Esophagus (tissue), 2 donors: ENCODE results near the gene CWC22. TPM values are rescaled to one million over a fixed set of nuclear protein-coding genes. Genes with fewer than 3 reads are reported as not detected.
"Not testable (repeated sequence)": the region's sequence is repeated elsewhere in the genome, so short reads cannot be mapped to it uniquely, and the experiment has no call there.

Experiments used
- H3K27ac ChIP-seq, 2 donors: one replicate each; pipeline ENCODE4 v1.5.1; 2013; ENCODE audit warnings: low read depth in 2 of 2, mild to moderate bottlenecking in 2 of 2, inconsistent platforms in 1 of 2, low read length in 1 of 2, moderate library complexity in 1 of 2
- H3K27me3 ChIP-seq, 2 donors: one replicate each; pipeline ENCODE4 v1.6.1; 2013; ENCODE audit warnings: low read length in 2 of 2, control low read depth in 1 of 2, mild to moderate bottlenecking in 1 of 2; ENCODE audit not compliant: insufficient read depth in 2 of 2, control insufficient read depth in 1 of 2
- H3K36me3 ChIP-seq, 2 donors: one replicate each; pipeline ENCODE4 v1.6.1; 2013; ENCODE audit warnings: low read length in 1 of 2; ENCODE audit not compliant: control insufficient read depth in 2 of 2, insufficient read depth in 2 of 2
- H3K4me1 ChIP-seq, 2 donors: one replicate each; pipeline ENCODE4 v1.6.1; 2013; ENCODE audit warnings: low read length in 1 of 2; ENCODE audit not compliant: control insufficient read depth in 2 of 2, insufficient read depth in 2 of 2
- H3K4me3 ChIP-seq, 2 donors: one replicate each; pipeline ENCODE4 v1.5.1; 2013; ENCODE audit warnings: low read length in 2 of 2, mild to moderate bottlenecking in 2 of 2, low read depth in 1 of 2, moderate library complexity in 1 of 2
- H3K9me3 ChIP-seq, 2 donors: one replicate each; pipeline ENCODE4 v1.6.1; 2013; ENCODE audit warnings: mild to moderate bottlenecking in 2 of 2, low read depth in 1 of 2, low read length in 1 of 2, moderate library complexity in 1 of 2; ENCODE audit not compliant: control insufficient read depth in 2 of 2, insufficient read depth in 1 of 2
- WGBS, 2 donors: extraction: QIAGEN DNeasy Blood & Tissue Kit; methylation state at CpG; one replicate each; pipeline ENCODE4 v1.1.7; 2013; 5-methylcytosine and 5-hydroxymethylcytosine counted together
- polyA plus RNA-seq, 2 donors: library from polyadenylated mRNA; stranded (reverse); fragments of 200-250 nt; gene quantifications; one replicate each; pipeline ENCODE4 v1.2.3, GENCODE V29; 2013
- donor health status: healthy with polysubstance abuse.
- donor health status: Bipolar disorder and iron deficiency.

Gene CWC22
- polyA plus RNA-seq, 2 donors = 7.5 to 10.4 TPM

DNA sequence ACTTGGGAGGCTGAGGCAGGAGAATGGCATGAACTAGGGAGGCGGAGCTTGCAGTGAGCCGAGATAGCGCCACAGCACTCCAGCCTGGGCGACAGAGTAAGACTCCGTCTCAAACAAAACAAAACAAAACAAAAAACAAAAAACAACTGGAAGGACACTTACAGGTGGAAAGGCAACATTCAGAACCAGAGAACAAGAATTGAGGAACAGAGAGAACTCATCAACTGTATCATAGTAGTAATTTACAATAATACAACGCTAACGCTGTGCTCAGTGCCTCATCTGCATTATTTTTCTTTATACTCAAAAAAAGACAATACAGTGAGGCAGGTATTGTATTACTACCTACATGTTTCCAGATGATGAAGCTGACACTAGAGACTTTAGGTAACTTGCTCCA is 1.6 kb downstream of the CWC22 start:
- H3K4me1 ChIP-seq, H3K36me3 ChIP-seq, H3K27ac ChIP-seq, H3K27me3 ChIP-seq, H3K9me3 ChIP-seq: not testable (repeated sequence)
- WGBS, 2 donors = 96 to 98% methylated on average over 7 of the region's 7 CpGs
- H3K4me3 ChIP-seq = peak overlapping the region in 1 of 2 donors; percentile 96

DNA sequence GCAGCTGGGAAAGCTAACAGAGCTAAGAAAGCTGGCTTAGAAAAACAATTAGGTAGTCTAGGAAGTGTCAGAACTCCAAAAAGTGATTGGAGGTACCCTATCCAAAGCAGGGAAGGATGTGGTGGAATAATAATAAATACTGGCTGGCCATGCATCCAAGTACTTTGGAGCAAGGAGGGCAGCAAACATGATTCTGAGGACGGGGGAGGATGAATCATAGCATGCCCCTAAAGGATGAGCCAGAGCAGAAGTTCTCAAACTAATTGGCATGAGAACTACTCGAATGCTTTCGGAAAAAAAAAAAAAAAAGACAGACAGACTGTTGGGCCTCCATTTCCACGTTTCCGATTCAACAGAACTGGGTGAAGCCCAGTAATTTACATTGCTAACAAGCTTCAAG is 2.4 kb downstream of the CWC22 start:
- 89 to 95% methylated on average over 5 of the region's 5 CpGs for WGBS, 2 donors
- Histone ChIP-seq H3K27me3 (no peaks in the 10 kb centered on the region), H3K4me1 (no peaks in the 10 kb centered on the region), H3K27ac (no peak overlapping the region), H3K4me3 (no peak overlapping the region), H3K36me3 (no peaks in the 10 kb centered on the region), H3K9me3 (no peaks in the 10 kb centered on the region)

DNA sequence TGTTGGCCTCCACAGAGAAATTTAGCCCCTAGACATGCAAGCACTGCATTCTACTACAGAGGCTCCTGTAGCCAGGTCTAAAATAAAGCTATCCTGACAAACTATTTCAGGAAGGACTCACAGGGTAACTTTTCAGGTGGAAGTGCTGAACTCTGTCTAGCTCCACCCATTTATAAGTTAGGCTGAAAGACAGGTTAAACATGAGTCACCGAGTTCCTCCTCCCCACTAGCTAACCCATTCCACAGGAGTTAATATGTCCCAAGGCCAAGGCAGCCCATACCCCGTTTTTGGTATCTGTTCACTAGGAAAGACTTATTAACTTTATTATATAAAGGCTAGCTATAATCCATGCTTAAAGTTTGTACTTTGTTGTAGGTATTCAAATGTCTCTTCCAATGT is 3.5 kb downstream of the CWC22 start:
- no peaks in the 10 kb centered on the region for H3K27me3 ChIP-seq
- 53 to 60% methylated on average over 2 of the region's 2 CpGs for WGBS, 2 donors
- no peaks in the 10 kb centered on the region for H3K36me3 ChIP-seq
- no peak overlapping the region for H3K4me3 ChIP-seq
- peak overlapping the region; percentile 44 to 49 for H3K27ac ChIP-seq
- no peaks in the 10 kb centered on the region for H3K9me3 ChIP-seq
- H3K4me1 ChIP-seq = no peaks in the 10 kb centered on the region

DNA sequence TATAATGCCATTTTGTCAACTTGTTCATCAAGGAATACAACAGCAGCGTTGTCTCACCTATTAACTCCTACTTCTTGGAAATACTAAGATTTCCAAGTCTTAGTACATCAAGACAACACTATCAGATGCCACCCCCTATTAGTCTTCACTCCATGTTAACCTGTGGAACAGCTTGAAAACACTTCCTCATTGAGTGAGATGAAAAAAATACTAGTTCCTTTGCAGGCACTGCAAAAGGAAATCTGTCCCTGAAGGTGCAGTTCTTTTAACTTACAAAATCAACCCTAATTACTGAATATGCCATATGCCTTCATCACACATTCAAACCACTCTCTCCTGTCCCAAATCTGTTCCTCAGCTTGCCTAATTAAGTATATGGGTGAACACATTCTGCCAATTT is 4.0 kb downstream of the CWC22 start:
- H3K27me3 ChIP-seq = no peaks in the 10 kb centered on the region
- 89 to 96% methylated on average over 1 of the region's 1 CpG for WGBS, 2 donors
- H3K27ac ChIP-seq = peak overlapping the region; percentile 44 to 49
- H3K9me3 ChIP-seq = no peaks in the 10 kb centered on the region
- no peaks in the 10 kb centered on the region for H3K4me1 ChIP-seq
- H3K4me3 ChIP-seq = no peak overlapping the region
- no peaks in the 10 kb centered on the region for H3K36me3 ChIP-seq

DNA sequence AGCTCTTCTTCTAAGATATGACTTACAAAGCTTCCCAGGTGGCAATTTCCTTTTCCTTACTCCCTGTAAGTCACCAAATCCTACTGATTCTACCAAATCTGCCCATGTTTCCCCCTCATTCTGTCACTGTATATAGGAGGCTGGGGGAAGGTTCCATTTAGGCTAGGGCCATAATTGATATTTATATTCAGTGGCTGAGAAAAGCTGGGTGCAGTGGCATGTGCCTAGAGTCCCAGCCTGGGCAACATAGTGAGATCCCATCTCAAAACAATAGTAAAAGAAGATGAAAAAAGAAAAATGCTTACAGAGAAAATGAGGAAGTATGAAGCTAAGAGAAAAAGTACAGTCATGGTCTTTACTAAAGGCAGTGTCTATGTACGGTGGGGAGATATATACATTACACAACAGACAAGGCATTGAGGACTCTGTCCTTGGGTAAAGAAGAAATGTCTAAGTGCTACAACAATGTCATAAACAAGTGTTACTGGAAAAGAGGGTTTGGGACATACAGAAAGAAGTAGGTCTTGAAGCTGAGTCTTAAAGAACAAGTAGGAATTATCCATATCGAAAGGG is 4.8 kb downstream of the CWC22 start:
- no peak overlapping the region for H3K27ac ChIP-seq
- 92 to 94% methylated on average over 2 of the region's 2 CpGs for WGBS, 2 donors

DNA sequence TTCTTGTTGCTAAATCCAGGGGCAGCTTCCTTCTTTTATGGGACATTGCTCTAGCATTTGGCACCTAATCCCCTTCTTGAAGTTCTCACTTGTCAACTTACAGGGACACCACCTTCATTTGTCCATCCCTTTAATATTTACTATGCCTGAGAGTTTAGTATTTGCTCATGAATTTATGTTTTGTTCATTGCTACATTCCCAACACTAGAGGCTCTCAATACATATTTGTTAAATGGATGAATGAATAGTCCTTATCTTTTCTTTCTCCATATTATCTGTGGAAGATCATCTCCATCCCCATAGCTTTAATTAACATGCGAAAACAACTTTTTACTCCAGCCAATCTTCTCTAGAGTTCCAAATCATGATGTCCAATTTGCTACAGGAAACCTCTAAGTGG is 5.4 kb downstream of the CWC22 start:
- no peaks in the 10 kb centered on the region for H3K4me1 ChIP-seq
- H3K9me3 ChIP-seq = no peaks in the 10 kb centered on the region
- WGBS, 2 donors = 100% methylated on average over 1 of the region's 1 CpG
- no peaks in the 10 kb centered on the region for H3K36me3 ChIP-seq
- H3K27ac ChIP-seq = no peak overlapping the region
- no peaks in the 10 kb centered on the region for H3K27me3 ChIP-seq
- H3K4me3 ChIP-seq = no peak overlapping the region

More for the DNA sequence above, 4.8 kb downstream of the CWC22 start:
- Histone ChIP-seq H3K36me3 (no peaks in the 10 kb centered on the region), H3K4me3 (no peak overlapping the region), H3K27me3 (no peaks in the 10 kb centered on the region), H3K9me3 (no peaks in the 10 kb centered on the region), H3K4me1 (no peaks in the 10 kb centered on the region)

DNA sequence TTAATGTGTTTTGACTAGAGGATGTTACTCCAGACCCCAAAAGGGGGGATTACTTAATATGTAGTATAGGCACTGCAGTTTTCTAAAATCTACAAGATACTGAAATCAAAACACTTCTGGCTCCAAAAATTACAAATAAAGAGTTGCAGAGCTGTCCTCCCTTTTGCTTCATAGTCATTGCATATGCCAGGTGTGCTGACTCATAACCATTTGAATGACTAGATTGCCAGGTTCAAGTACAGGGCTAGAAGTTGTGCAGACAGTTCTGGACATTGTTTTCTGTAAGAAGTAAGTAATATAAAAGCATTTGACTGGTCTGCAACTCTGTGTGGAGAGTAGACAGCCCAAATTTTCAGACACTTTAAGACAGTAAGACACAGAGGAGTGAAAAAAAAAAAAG is 6.7 kb downstream of the CWC22 start:
- Histone ChIP-seq H3K27me3 (no peaks in the 10 kb centered on the region), H3K9me3 (no peaks in the 10 kb centered on the region), H3K4me1 (no peaks in the 10 kb centered on the region), H3K27ac (no peak overlapping the region), H3K4me3 (no peak overlapping the region), H3K36me3 (no peaks in the 10 kb centered on the region)

DNA sequence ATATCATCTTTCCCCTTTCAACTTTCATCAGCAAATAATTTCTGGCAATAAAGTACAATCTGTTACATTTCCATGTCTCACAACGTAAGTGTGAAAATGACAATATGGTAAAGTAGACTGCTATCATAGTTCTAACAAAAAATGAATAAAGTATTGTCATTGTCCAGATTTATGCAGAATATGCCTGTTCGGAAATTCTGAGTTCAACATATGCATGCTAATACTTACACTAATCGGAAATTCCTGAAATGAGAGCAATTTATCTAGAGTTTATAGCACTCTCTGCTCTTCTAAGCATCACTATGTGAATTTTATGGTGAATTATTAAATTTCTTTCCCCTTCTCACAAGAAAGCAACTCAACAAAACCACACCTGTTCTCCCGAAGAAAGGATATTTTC is 8.1 kb downstream of the CWC22 start:
- Histone ChIP-seq H3K4me3 (no peak overlapping the region), H3K4me1 (no peaks in the 10 kb centered on the region), H3K27me3 (no peaks in the 10 kb centered on the region), H3K27ac (no peak overlapping the region), H3K36me3 (no peaks in the 10 kb centered on the region), H3K9me3 (no peaks in the 10 kb centered on the region)
- WGBS, 2 donors = 96% methylated on average over 4 of the region's 4 CpGs

DNA sequence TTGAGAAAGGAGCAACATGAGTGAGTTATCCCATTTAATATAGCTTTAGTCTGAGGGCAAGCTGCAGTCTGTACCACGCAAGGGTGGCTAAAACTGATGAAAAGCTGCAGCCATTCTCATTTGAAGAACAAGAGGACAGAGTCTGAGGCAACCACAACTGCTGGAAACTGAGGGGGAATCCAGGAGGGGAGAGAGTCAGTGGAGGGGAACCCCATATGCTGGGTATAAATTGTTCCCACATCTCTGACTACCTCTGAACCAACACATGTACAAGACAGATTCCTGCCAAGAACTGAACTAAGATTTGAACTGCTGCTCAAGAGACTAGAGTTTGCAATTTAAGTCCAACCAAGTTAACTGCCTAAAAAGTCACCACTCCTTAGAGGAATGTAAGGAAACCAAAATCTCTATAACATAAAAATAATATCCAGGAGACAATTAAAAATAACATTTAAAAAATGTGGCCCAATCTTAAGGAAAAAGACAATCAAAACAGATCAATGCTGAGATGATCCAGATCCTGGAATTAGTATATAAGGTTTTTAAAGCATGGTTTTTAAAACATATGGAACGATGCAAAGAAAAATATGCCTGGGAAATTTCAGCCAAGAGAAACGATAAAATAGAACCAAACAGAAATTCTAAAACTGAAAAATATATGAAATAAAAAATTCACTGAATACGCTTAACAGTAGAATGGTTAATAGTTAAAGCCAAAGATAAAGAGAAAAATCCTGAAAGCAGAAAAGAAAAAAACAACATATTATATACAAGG is 11.2 kb downstream of the CWC22 start:
- WGBS, 2 donors = 95 to 96% methylated on average over 4 of the region's 4 CpGs
- H3K4me1 ChIP-seq = no peaks in the 10 kb centered on the region
- no peaks in the 10 kb centered on the region for H3K9me3 ChIP-seq
- H3K27ac ChIP-seq = no peak overlapping the region
- H3K4me3 ChIP-seq = no peak overlapping the region
- no peaks in the 10 kb centered on the region for H3K27me3 ChIP-seq
- H3K36me3 ChIP-seq = peaks cover 0 to 10% of the 10 kb centered on the region in 2 donors

DNA sequence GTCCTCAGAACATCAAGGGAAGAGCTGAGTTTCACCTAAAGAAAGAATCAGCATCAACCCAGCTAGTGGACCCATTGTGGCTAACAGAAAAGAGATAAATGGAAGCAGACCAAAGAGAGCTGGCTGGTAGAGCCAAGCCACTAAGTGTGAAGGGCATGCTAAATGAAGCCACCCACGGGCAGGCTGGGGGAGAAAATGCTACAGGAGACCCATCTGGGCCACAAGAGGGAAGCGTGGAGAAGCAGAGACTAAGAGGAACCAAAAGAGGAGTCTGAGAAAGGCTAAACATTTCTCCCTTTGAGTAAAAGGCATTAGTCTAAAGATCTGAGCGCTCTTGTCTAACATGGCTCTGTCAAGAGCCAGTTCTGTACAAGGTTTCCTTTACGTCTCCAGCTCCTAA is 15.8 kb downstream of the CWC22 start:
- Histone ChIP-seq H3K36me3 (peaks cover 3 to 12% of the 10 kb centered on the region in 2 donors), H3K4me1 (no peaks in the 10 kb centered on the region), H3K4me3 (no peak overlapping the region), H3K27ac (no peak overlapping the region), H3K27me3 (no peaks in the 10 kb centered on the region), H3K9me3 (no peaks in the 10 kb centered on the region)
- WGBS, 2 donors = 88 to 90% methylated on average over 4 of the region's 4 CpGs
